ENCODE measurements around the gene WWOX. TPM values are rescaled to one million over a fixed set of nuclear protein-coding genes. Genes with fewer than 3 reads are reported as not detected.

The WWOX gene
- total RNA-seq, 2 donors from 2014 or later: 30.0 to 35.4 TPM

GRCh38 chr16:78635807-78636206 lies 536.4 kb downstream of the WWOX start:
- H3K27me3 ChIP-seq (ENCODE audit: control insufficient read depth, insufficient read depth, low read length, poor library complexity, severe bottlenecking): no peaks in the 10 kb centered on the region
- peaks cover 3% of the 10 kb centered on the region for H3K9me3 ChIP-seq (ENCODE audit: control insufficient read depth, low read length)
- H3K9me3 Mint-ChIP-seq: peaks cover 9% of the 10 kb centered on the region
- no peak overlapping the region for H3K9ac ChIP-seq (ENCODE audit: extremely low read depth, low read length, poor library complexity, severe bottlenecking)
- no peak for DNase-seq
- H3K4me3 Mint-ChIP-seq: no peak overlapping the region
- no peak overlapping the region for H3K4me3 ChIP-seq (ENCODE audit: low read length)
- H3K4me1 ChIP-seq (ENCODE audit: control insufficient read depth, insufficient read depth, low read length): no peaks in the 10 kb centered on the region
- H3K4me1 Mint-ChIP-seq: peaks cover 9% of the 10 kb centered on the region
- H3K27ac Mint-ChIP-seq: no peak overlapping the region
- no peaks in the 10 kb centered on the region for H3K36me3 Mint-ChIP-seq (ENCODE audit: low read depth)
- TF ChIP-seq CTCF (conservative IDR thresholded peaks at IDR 0.05): no peak
- no peak overlapping the region for H3K27ac ChIP-seq (ENCODE audit: low read depth, low read length)
- no peaks in the 10 kb centered on the region for H3K36me3 ChIP-seq (ENCODE audit: control insufficient read depth, insufficient read depth, low read length)
- no peaks in the 10 kb centered on the region for H3K27me3 Mint-ChIP-seq (ENCODE audit: insufficient read depth)
- 96 to 98% methylated on average over 8 to 9 of the region's 9 CpGs for WGBS, 2 experiments (ENCODE audit: insufficient coverage in 1 of 2, insufficient read length in 1 of 2)

- Histone ChIP-seq H3K4me1 (ENCODE audit: control insufficient read depth, insufficient read depth, low read length) (peaks cover 15% of the 10 kb centered on the region), H3K4me3 (ENCODE audit: low read length) (no peak overlapping the region), H3K36me3 (ENCODE audit: control insufficient read depth, insufficient read depth, low read length) (no peaks in the 10 kb centered on the region), H3K9me3 (ENCODE audit: control insufficient read depth, low read length) (no peaks in the 10 kb centered on the region), H3K27me3 (ENCODE audit: control insufficient read depth, insufficient read depth, low read length, poor library complexity, severe bottlenecking) (no peaks in the 10 kb centered on the region), H3K9ac (ENCODE audit: extremely low read depth, low read length, poor library complexity, severe bottlenecking) (no peak overlapping the region), H3K27ac (ENCODE audit: low read depth, low read length) (no peak overlapping the region)
- no peak for TF ChIP-seq CTCF (conservative IDR thresholded peaks at IDR 0.05)
- H3K9me3 Mint-ChIP-seq: peaks cover 2% of the 10 kb centered on the region
- no peaks in the 10 kb centered on the region for H3K36me3 Mint-ChIP-seq (ENCODE audit: low read depth)
- WGBS, 2 experiments (ENCODE audit: insufficient coverage in 1 of 2, insufficient read length in 1 of 2): 93 to 94% methylated on average over 3 to 4 of the region's 4 CpGs
- H3K4me3 Mint-ChIP-seq: no peak overlapping the region
- peaks cover 33% of the 10 kb centered on the region for H3K4me1 Mint-ChIP-seq
- no peaks in the 10 kb centered on the region for H3K27me3 Mint-ChIP-seq (ENCODE audit: insufficient read depth)
- no peak overlapping the region for H3K27ac Mint-ChIP-seq
- DNase-seq: no peak
These were observed 538.9 kb downstream of the WWOX start for GRCh38 chr16:78638371-78638770.

- WGBS, 2 experiments (ENCODE audit: insufficient coverage in 1 of 2, insufficient read length in 1 of 2): 86 to 100% methylated on average over 1 to 3 of the region's 3 CpGs
- Histone ChIP-seq H3K9ac (ENCODE audit: extremely low read depth, low read length, poor library complexity, severe bottlenecking) (no peak overlapping the region), H3K27ac (ENCODE audit: low read depth, low read length) (no peak overlapping the region), H3K9me3 (ENCODE audit: control insufficient read depth, low read length) (no peaks in the 10 kb centered on the region), H3K4me1 (ENCODE audit: control insufficient read depth, insufficient read depth, low read length) (peaks cover 17% of the 10 kb centered on the region), H3K36me3 (ENCODE audit: control insufficient read depth, insufficient read depth, low read length) (no peaks in the 10 kb centered on the region), H3K4me3 (ENCODE audit: low read length) (no peak overlapping the region), H3K27me3 (ENCODE audit: control insufficient read depth, insufficient read depth, low read length, poor library complexity, severe bottlenecking) (no peaks in the 10 kb centered on the region)
- Mint-ChIP-seq H3K9me3 (no peaks in the 10 kb centered on the region), H3K27me3 (ENCODE audit: insufficient read depth) (no peaks in the 10 kb centered on the region), H3K36me3 (ENCODE audit: low read depth) (no peaks in the 10 kb centered on the region), H3K4me3 (no peak overlapping the region), H3K27ac (no peak overlapping the region), H3K4me1 (peaks cover 37% of the 10 kb centered on the region)
- no peak for TF ChIP-seq CTCF (conservative IDR thresholded peaks at IDR 0.05)
- no peak for DNase-seq
These were observed 540.3 kb downstream of the WWOX start for GRCh38 chr16:78639775-78640174.

Measured in endodermal cell (in vitro differentiated cells).